ENCODE measurements around the gene IFNA17.
"Not testable (repeated sequence)": the region's sequence is repeated elsewhere in the genome, so short reads cannot be mapped to it uniquely, and the experiment has no call there.

GRCh38 chr9:21212160-21212559 lies 15.9 kb downstream of the IFNA17 start:
- TF ChIP-seq, protein P1, sequence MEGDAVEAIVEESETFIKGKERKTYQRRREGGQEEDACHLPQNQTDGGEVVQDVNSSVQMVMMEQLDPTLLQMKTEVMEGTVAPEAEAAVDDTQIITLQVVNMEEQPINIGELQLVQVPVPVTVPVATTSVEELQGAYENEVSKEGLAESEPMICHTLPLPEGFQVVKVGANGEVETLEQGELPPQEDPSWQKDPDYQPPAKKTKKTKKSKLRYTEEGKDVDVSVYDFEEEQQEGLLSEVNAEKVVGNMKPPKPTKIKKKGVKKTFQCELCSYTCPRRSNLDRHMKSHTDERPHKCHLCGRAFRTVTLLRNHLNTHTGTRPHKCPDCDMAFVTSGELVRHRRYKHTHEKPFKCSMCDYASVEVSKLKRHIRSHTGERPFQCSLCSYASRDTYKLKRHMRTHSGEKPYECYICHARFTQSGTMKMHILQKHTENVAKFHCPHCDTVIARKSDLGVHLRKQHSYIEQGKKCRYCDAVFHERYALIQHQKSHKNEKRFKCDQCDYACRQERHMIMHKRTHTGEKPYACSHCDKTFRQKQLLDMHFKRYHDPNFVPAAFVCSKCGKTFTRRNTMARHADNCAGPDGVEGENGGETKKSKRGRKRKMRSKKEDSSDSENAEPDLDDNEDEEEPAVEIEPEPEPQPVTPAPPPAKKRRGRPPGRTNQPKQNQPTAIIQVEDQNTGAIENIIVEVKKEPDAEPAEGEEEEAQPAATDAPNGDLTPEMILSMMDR (conservative IDR thresholded peaks at IDR 0.05 in 1 of 2, IDR thresholded peaks at IDR 0.05 in 1 of 2; ENCODE audit: low read depth in 1 of 2, low read length in 2 of 2): not testable (repeated sequence)
- TF ChIP-seq EZH2 (IDR thresholded peaks at IDR 0.05; ENCODE audit: low read length, missing control alignments): not testable (repeated sequence)

Data from fibroblast of lung (primary cell).